Smooth muscle cell (in vitro differentiated cells): ENCODE results near the gene PACSIN1. TPM values are rescaled to one million over a fixed set of nuclear protein-coding genes. Genes with fewer than 3 reads are reported as not detected.

Experiments
- DNase-seq: peaks from one replicate; lab custom pipeline; 2025; ENCODE audit not compliant: unreplicated experiment; lab: John Stamatoyannopoulos, UW
- H2AFZ ChIP-seq: fragments of 200-600 bp; sonication (generic); 2 replicates; pipeline ENCODE4 v1.6.0; 2016; ENCODE audit warnings: antibody characterized with exemption, low read depth, mild to moderate bottlenecking
- H3F3A ChIP-seq: fragments of 200-600 bp; sonication (generic); 2 replicates; pipeline ENCODE4 v1.6.0; 2017; ENCODE audit warnings: antibody characterized with exemption, low read depth
- H3K27ac ChIP-seq: fragments of 200-600 bp; sonication (generic); 2 replicates; pipeline ENCODE4 v1.5.1; 2016; ENCODE audit warnings: low read depth, mild to moderate bottlenecking
- H3K27me3 ChIP-seq: fragments of 200-600 bp; sonication (generic); 2 replicates; pipeline ENCODE4 v1.6.1; 2016; ENCODE audit warnings: low read depth, mild to moderate bottlenecking
- H3K36me3 ChIP-seq: fragments of 200-600 bp; sonication (generic); 2 replicates; pipeline ENCODE4 v1.5.1; 2016; ENCODE audit warnings: low read depth
- H3K4me1 ChIP-seq: fragments of 200-600 bp; sonication (generic); 2 replicates; pipeline ENCODE4 v1.5.1; 2016; ENCODE audit warnings: low read depth
- H3K4me2 ChIP-seq: fragments of 200-600 bp; sonication (generic); 2 replicates; pipeline ENCODE4 v1.6.0; 2016; ENCODE audit warnings: mild to moderate bottlenecking
- H3K4me3 ChIP-seq: fragments of 200-600 bp; sonication (generic); 2 replicates; pipeline ENCODE4 v1.5.1; 2016; ENCODE audit warnings: mild to moderate bottlenecking
- H3K79me2 ChIP-seq: fragments of 200-600 bp; sonication (generic); 2 replicates; pipeline ENCODE4 v1.6.0; 2016; ENCODE audit warnings: low read depth, mild to moderate bottlenecking
- H3K9ac ChIP-seq: fragments of 200-600 bp; sonication (generic); 2 replicates; pipeline ENCODE4 v1.6.0; 2016; ENCODE audit warnings: low read depth
- H3K9me3 ChIP-seq: fragments of 200-600 bp; sonication (generic); replicated peaks from 2 replicates; pipeline ENCODE4 v1.5.1; 2016; ENCODE audit warnings: low read depth
- H4K20me1 ChIP-seq: fragments of 200-600 bp; sonication (generic); 2 replicates; pipeline ENCODE4 v1.6.0; 2016; ENCODE audit warnings: low read depth
- CTCF ChIP-seq: fragments of 200-600 bp; sonication (generic); IDR thresholded peaks from 2 replicates; pipeline ENCODE4 v1.5.1; 2017; ENCODE audit warnings: borderline replicate concordance, mild to moderate bottlenecking, antibody characterized with exemption; ENCODE audit not compliant: insufficient read depth, poor library complexity, severe bottlenecking
- WGBS: methylation state at CpG from one replicate; pipeline ENCODE4 v1.1.7; 2016; ENCODE audit warnings: low lambda C conversion rate; 5-methylcytosine and 5-hydroxymethylcytosine counted together
- polyA plus RNA-seq: library from polyadenylated mRNA; unstranded; fragments of >200 nt; fragmentation: Nextera tagmentation; extraction: Ambion mirVana; gene quantifications from 2 replicates; pipeline ENCODE4 v1.2.1, GENCODE V29; 2016
- total RNA-seq: library from RNA; depleted of rRNA; stranded (reverse); fragments of >200 nt; gene quantifications from 2 replicates; pipeline ENCODE4 v1.2.3, GENCODE V29; 2014

Gene PACSIN1
- total and polyA plus RNA-seq, 2 experiments from 2014 or later, result not detected

GRCh38 chr6:34535199-34535598, 69.3 kb downstream of the PACSIN1 start:
- H3K9ac ChIP-seq, result no peak overlapping the region
- no peak for DNase-seq
- H3K9me3 ChIP-seq, result no peaks in the 10 kb centered on the region
- TF ChIP-seq CTCF, result no peak
- H3K79me2 ChIP-seq, result no peaks in the 10 kb centered on the region
- no peak overlapping the region for H3K4me3 ChIP-seq
- H2AFZ ChIP-seq, result no peak overlapping the region
- no peak overlapping the region for H3K27ac ChIP-seq
- WGBS, result 92% methylated on average over 6 of the region's 6 CpGs
- no peaks in the 10 kb centered on the region for H3K36me3 ChIP-seq
- no peaks in the 10 kb centered on the region for H3F3A ChIP-seq
- no peaks in the 10 kb centered on the region for H3K4me1 ChIP-seq
- no peak overlapping the region for H3K4me2 ChIP-seq
- H4K20me1 ChIP-seq, result no peaks in the 10 kb centered on the region
- no peaks in the 10 kb centered on the region for H3K27me3 ChIP-seq

GRCh38 chr6:34535646-34536045, 69.8 kb downstream of the PACSIN1 start:
- no peak overlapping the region for H3K9ac ChIP-seq
- WGBS, result 96% methylated on average over 11 of the region's 11 CpGs
- no peak for DNase-seq

GRCh38 chr6:34536251-34536958, 70.5 kb downstream of the PACSIN1 start:
- WGBS, result 96% methylated on average over 3 of the region's 3 CpGs

More at GRCh38 chr6:34535646-34536045, 69.8 kb downstream of the PACSIN1 start:
- Histone ChIP-seq H3K4me2 (no peak overlapping the region), H3K9me3 (no peaks in the 10 kb centered on the region), H2AFZ (no peak overlapping the region), H3K27ac (no peak overlapping the region), H3F3A (no peaks in the 10 kb centered on the region), H3K36me3 (no peaks in the 10 kb centered on the region), H3K27me3 (no peaks in the 10 kb centered on the region), H3K4me3 (no peak overlapping the region), H3K4me1 (no peaks in the 10 kb centered on the region), H3K79me2 (no peaks in the 10 kb centered on the region), H4K20me1 (no peaks in the 10 kb centered on the region)
- TF ChIP-seq CTCF, result no peak

More at GRCh38 chr6:34536251-34536958, 70.5 kb downstream of the PACSIN1 start:
- Histone ChIP-seq H3K27me3 (no peaks in the 10 kb centered on the region), H3K4me1 (no peaks in the 10 kb centered on the region), H3K9me3 (no peaks in the 10 kb centered on the region), H3K27ac (no peak overlapping the region), H3K36me3 (no peaks in the 10 kb centered on the region), H3K4me3 (no peak overlapping the region), H3K4me2 (no peak overlapping the region), H3K9ac (no peak overlapping the region), H3K79me2 (no peaks in the 10 kb centered on the region), H3F3A (no peaks in the 10 kb centered on the region), H4K20me1 (no peaks in the 10 kb centered on the region), H2AFZ (no peak overlapping the region)
- TF ChIP-seq CTCF, result no peak
- DNase-seq, result no peak
